ENCODE data around the gene PITPNB. TPM values are rescaled to one million over a fixed set of nuclear protein-coding genes. Genes with fewer than 3 reads are reported as not detected.

PITPNB gene
- total and polyA plus RNA-seq, 4 donors = 50.7 to 162 (median 102) TPM

- Histone ChIP-seq H3K27me3 (ENCODE audit: control insufficient read depth in 1 of 2, insufficient read depth in 2 of 2, low read length in 1 of 2) (no peaks in the 10 kb centered on the region), H3K4me1 (ENCODE audit: control insufficient read depth in 1 of 2, insufficient read depth in 2 of 2, low read length in 2 of 2) (no peaks in the 10 kb centered on the region), H3K4me3 (ENCODE audit: low read length in 2 of 2) (no peak overlapping the region), H3K27ac (ENCODE audit: low read depth in 1 of 2, low read length in 2 of 2) (peak overlapping the region in 1 of 2 donors; percentile 60), H3K36me3 (ENCODE audit: control insufficient read depth in 1 of 2, insufficient read depth in 2 of 2, low read length in 1 of 2) (peaks cover 2 to 5% of the 10 kb centered on the region in 2 donors), H3K9me3 (ENCODE audit: control insufficient read depth, low read length) (no peaks in the 10 kb centered on the region)
- WGBS, 2 donors = 4 to 6% methylated on average over 6 of the region's 6 CpGs
- DNase-seq (no peak), ATAC-seq (ENCODE audit: low FRiP score) (no peak)
- intact Hi-C loops (cut with DNase I) = no loop called here
These were observed 69.0 kb downstream of the PITPNB start for GRCh38 chr22:27850000-27850521.

- intact Hi-C loops (cut with DNase I) = no loop called here
- no peak for DNase-seq
- ATAC-seq (ENCODE audit: low FRiP score) = no peak
- H3K36me3 ChIP-seq (ENCODE audit: control insufficient read depth in 1 of 2, insufficient read depth in 2 of 2, low read length in 1 of 2) = peaks cover 2 to 4% of the 10 kb centered on the region in 2 donors
- no peak overlapping the region for H3K27ac ChIP-seq (ENCODE audit: low read depth in 1 of 2, low read length in 2 of 2)
- WGBS, 2 donors = 0 to 16% methylated on average over 1 of the region's 1 CpG
- no peak overlapping the region for H3K4me3 ChIP-seq (ENCODE audit: low read length in 2 of 2)
- no peaks in the 10 kb centered on the region for H3K4me1 ChIP-seq (ENCODE audit: control insufficient read depth in 1 of 2, insufficient read depth in 2 of 2, low read length in 2 of 2)
- H3K9me3 ChIP-seq (ENCODE audit: control insufficient read depth, low read length) = no peaks in the 10 kb centered on the region
- no peaks in the 10 kb centered on the region for H3K27me3 ChIP-seq (ENCODE audit: control insufficient read depth in 1 of 2, insufficient read depth in 2 of 2, low read length in 1 of 2)
These were observed 71.1 kb downstream of the PITPNB start for GRCh38 chr22:27848005-27848404.

- 94 to 97% methylated on average over 9 of the region's 9 CpGs for WGBS, 2 donors
- peaks cover under 1% of the 10 kb centered on the region in 2 donors for H3K36me3 ChIP-seq (ENCODE audit: control insufficient read depth in 1 of 2, insufficient read depth in 2 of 2, low read length in 1 of 2)
- intact Hi-C loops (cut with DNase I) = no loop called here
These were observed 72.1 kb downstream of the PITPNB start for GRCh38 chr22:27846910-27847309.

GRCh38 chr22:27846248-27846757 lies 72.8 kb downstream of the PITPNB start:
- Histone ChIP-seq H3K9me3 (ENCODE audit: control insufficient read depth, low read length) (no peaks in the 10 kb centered on the region), H3K27me3 (ENCODE audit: control insufficient read depth in 1 of 2, insufficient read depth in 2 of 2, low read length in 1 of 2) (no peaks in the 10 kb centered on the region), H3K36me3 (ENCODE audit: control insufficient read depth in 1 of 2, insufficient read depth in 2 of 2, low read length in 1 of 2) (no peaks in the 10 kb centered on the region), H3K27ac (ENCODE audit: low read depth in 1 of 2, low read length in 2 of 2) (no peak overlapping the region), H3K4me3 (ENCODE audit: low read length in 2 of 2) (no peak overlapping the region), H3K4me1 (ENCODE audit: control insufficient read depth in 1 of 2, insufficient read depth in 2 of 2, low read length in 2 of 2) (no peaks in the 10 kb centered on the region)
- no peak for DNase-seq
- WGBS, 2 donors = 56 to 62% methylated on average over 5 of the region's 5 CpGs
- intact Hi-C loops (cut with DNase I) = no loop called here
- no peak for ATAC-seq (ENCODE audit: low FRiP score)

More at GRCh38 chr22:27846910-27847309, 72.1 kb downstream of the PITPNB start:
- Histone ChIP-seq H3K9me3 (ENCODE audit: control insufficient read depth, low read length) (no peaks in the 10 kb centered on the region), H3K27me3 (ENCODE audit: control insufficient read depth in 1 of 2, insufficient read depth in 2 of 2, low read length in 1 of 2) (no peaks in the 10 kb centered on the region), H3K4me3 (ENCODE audit: low read length in 2 of 2) (no peak overlapping the region), H3K27ac (ENCODE audit: low read depth in 1 of 2, low read length in 2 of 2) (no peak overlapping the region), H3K4me1 (ENCODE audit: control insufficient read depth in 1 of 2, insufficient read depth in 2 of 2, low read length in 2 of 2) (no peaks in the 10 kb centered on the region)
- ATAC-seq (ENCODE audit: low FRiP score) = no peak
- DNase-seq = no peak

GRCh38 chr22:27845644-27846043 lies 73.4 kb downstream of the PITPNB start:
- Histone ChIP-seq H3K27ac (ENCODE audit: low read depth in 1 of 2, low read length in 2 of 2) (no peak overlapping the region), H3K4me1 (ENCODE audit: control insufficient read depth in 1 of 2, insufficient read depth in 2 of 2, low read length in 2 of 2) (no peaks in the 10 kb centered on the region), H3K4me3 (ENCODE audit: low read length in 2 of 2) (no peak overlapping the region), H3K9me3 (ENCODE audit: control insufficient read depth, low read length) (no peaks in the 10 kb centered on the region), H3K36me3 (ENCODE audit: control insufficient read depth in 1 of 2, insufficient read depth in 2 of 2, low read length in 1 of 2) (no peaks in the 10 kb centered on the region), H3K27me3 (ENCODE audit: control insufficient read depth in 1 of 2, insufficient read depth in 2 of 2, low read length in 1 of 2) (no peaks in the 10 kb centered on the region)
- DNase-seq (no peak), ATAC-seq (ENCODE audit: low FRiP score) (no peak)
- intact Hi-C loops (cut with DNase I) = no loop called here
- 67 to 77% methylated on average over 7 of the region's 7 CpGs for WGBS, 2 donors

- ATAC-seq (ENCODE audit: low FRiP score) = no peak
- WGBS, 2 donors = 66 to 67% methylated on average over 20 of the region's 20 CpGs
- H3K4me3 ChIP-seq (ENCODE audit: low read length in 2 of 2) = no peak overlapping the region
- H3K27ac ChIP-seq (ENCODE audit: low read depth in 1 of 2, low read length in 2 of 2) = no peak overlapping the region
- intact Hi-C loops (cut with DNase I) = no loop called here
- H3K4me1 ChIP-seq (ENCODE audit: control insufficient read depth in 1 of 2, insufficient read depth in 2 of 2, low read length in 2 of 2) = no peaks in the 10 kb centered on the region
- no peaks in the 10 kb centered on the region for H3K36me3 ChIP-seq (ENCODE audit: control insufficient read depth in 1 of 2, insufficient read depth in 2 of 2, low read length in 1 of 2)
- peak in 1 of 2 donors; percentile 43 for DNase-seq
- H3K27me3 ChIP-seq (ENCODE audit: control insufficient read depth in 1 of 2, insufficient read depth in 2 of 2, low read length in 1 of 2) = no peaks in the 10 kb centered on the region
- no peaks in the 10 kb centered on the region for H3K9me3 ChIP-seq (ENCODE audit: control insufficient read depth, low read length)
These were observed 74.1 kb downstream of the PITPNB start for GRCh38 chr22:27844656-27845591.

GRCh38 chr22:27844256-27844655 lies 74.8 kb downstream of the PITPNB start:
- no peaks in the 10 kb centered on the region for H3K36me3 ChIP-seq (ENCODE audit: control insufficient read depth in 1 of 2, insufficient read depth in 2 of 2, low read length in 1 of 2)
- H3K9me3 ChIP-seq (ENCODE audit: control insufficient read depth, low read length) = no peaks in the 10 kb centered on the region
- H3K27ac ChIP-seq (ENCODE audit: low read depth in 1 of 2, low read length in 2 of 2) = no peak overlapping the region
- no peaks in the 10 kb centered on the region for H3K4me1 ChIP-seq (ENCODE audit: control insufficient read depth in 1 of 2, insufficient read depth in 2 of 2, low read length in 2 of 2)
- ATAC-seq (ENCODE audit: low FRiP score) (no peak), DNase-seq (peak in 1 of 2 donors; percentile 27)
- intact Hi-C loops (cut with DNase I) = no loop called here
- H3K4me3 ChIP-seq (ENCODE audit: low read length in 2 of 2) = no peak overlapping the region
- WGBS, 2 donors = 93 to 94% methylated on average over 6 of the region's 6 CpGs
- no peaks in the 10 kb centered on the region for H3K27me3 ChIP-seq (ENCODE audit: control insufficient read depth in 1 of 2, insufficient read depth in 2 of 2, low read length in 1 of 2)

- intact Hi-C loops (cut with DNase I) = no loop called here
- no peaks in the 10 kb centered on the region for H3K36me3 ChIP-seq (ENCODE audit: control insufficient read depth in 1 of 2, insufficient read depth in 2 of 2, low read length in 1 of 2)
These were observed 75.6 kb downstream of the PITPNB start for GRCh38 chr22:27843441-27843840.

More at GRCh38 chr22:27843441-27843840, 75.6 kb downstream of the PITPNB start:
- 72 to 77% methylated on average over 7 of the region's 7 CpGs for WGBS, 2 donors
- Histone ChIP-seq H3K27ac (ENCODE audit: low read depth in 1 of 2, low read length in 2 of 2) (no peak overlapping the region), H3K4me1 (ENCODE audit: control insufficient read depth in 1 of 2, insufficient read depth in 2 of 2, low read length in 2 of 2) (no peaks in the 10 kb centered on the region), H3K9me3 (ENCODE audit: control insufficient read depth, low read length) (no peaks in the 10 kb centered on the region), H3K27me3 (ENCODE audit: control insufficient read depth in 1 of 2, insufficient read depth in 2 of 2, low read length in 1 of 2) (no peaks in the 10 kb centered on the region), H3K4me3 (ENCODE audit: low read length in 2 of 2) (no peak overlapping the region)
- DNase-seq = peak in 1 of 2 donors; percentile 51
- ATAC-seq (ENCODE audit: low FRiP score) = no peak
